GM10248 (cell line): Measurements from ENCODE around the gene GOLGA7B.

Source experiments
- CTCF ChIA-PET: fragments of 300-600 bp; sonication (Branson Sonifier 250); formaldehyde crosslinking; extraction: SDS; loops from one replicate; lab custom pipeline; 2021; ENCODE audit warnings: antibody characterized with exemption; lab: Yijun Ruan, JAX
- POLR2A ChIA-PET: fragments of 350-650 bp; sonication (Branson Sonifier 250); formaldehyde crosslinking; extraction: SDS; loops from one replicate; lab custom pipeline; 2020; ENCODE audit warnings: antibody characterized with exemption; lab: Yijun Ruan, JAX
- DNase-seq: peaks from one replicate; pipeline ENCODE4 v3.0.0; 2012; ENCODE audit errors: extremely low spot score
- CTCF ChIP-seq: IDR thresholded peaks from 2 replicates; pipeline ENCODE4 v1.5.1; 2012; ENCODE audit warnings: mild to moderate bottlenecking, low read depth; ENCODE audit errors: extremely low read depth, missing control alignments, control extremely low read depth

Gene GOLGA7B

GRCh38 chr10:97888641-97889262 is 39.1 kb downstream of the GOLGA7B start:
- CTCF ChIA-PET = interaction anchor here (1.2 to 2.0 kb wide), 5 partner anchors 20 to 152 kb away, joined by 3 to 5 read pairs (median 4); no protein-coding TSS in a partner anchor
- no peak for TF ChIP-seq CTCF
- DNase-seq = no peak
- POLR2A ChIA-PET = no interaction called here

- CTCF ChIA-PET = interaction anchor here (1.6 to 2.0 kb wide), 2 partner anchors 139 to 151 kb away, joined by 4 to 5 read pairs; no protein-coding TSS in a partner anchor
These were observed 40.0 kb downstream of the GOLGA7B start for GRCh38 chr10:97889461-97890265.

GRCh38 chr10:97891497-97892167 is 42.0 kb downstream of the GOLGA7B start:
- no peak for DNase-seq
- no peak for TF ChIP-seq CTCF
- ChIA-PET POLR2A (no interaction called here), CTCF (no interaction called here)

More at GRCh38 chr10:97889461-97890265, 40.0 kb downstream of the GOLGA7B start:
- POLR2A ChIA-PET = no interaction called here
- DNase-seq = no peak
- no peak for TF ChIP-seq CTCF

GRCh38 chr10:97892506-97892905 is 42.9 kb downstream of the GOLGA7B start:
- TF ChIP-seq CTCF = no peak
- DNase-seq = no peak
- ChIA-PET CTCF (no interaction called here), POLR2A (no interaction called here)

GRCh38 chr10:97892939-97893338 is 43.3 kb downstream of the GOLGA7B start:
- ChIA-PET CTCF (no interaction called here), POLR2A (no interaction called here)
- TF ChIP-seq CTCF = no peak

GRCh38 chr10:97894092-97894491 is 44.4 kb downstream of the GOLGA7B start:
- ChIA-PET CTCF (interaction anchor here (2.0 kb wide), 1 partner anchor 21 kb away, joined by 6 read pairs; no protein-coding TSS in a partner anchor), POLR2A (no interaction called here)
- no peak for DNase-seq
- no peak for TF ChIP-seq CTCF

More at GRCh38 chr10:97892939-97893338, 43.3 kb downstream of the GOLGA7B start:
- DNase-seq = no peak
